H1 (cell line): ENCODE results near the gene TMEM150B. TPM values are rescaled to one million over a fixed set of nuclear protein-coding genes. Genes with fewer than 3 reads are reported as not detected.

Experiments
- CTCF ChIA-PET: fragments of 300-600 bp; sonication (Branson Sonifier 250); formaldehyde crosslinking; loops from one replicate; lab custom pipeline; 2021; ENCODE audit not compliant: partially characterized antibody; lab: Charles Lee
- POLR2A ChIA-PET: fragments of 300-600 bp; sonication (Branson Sonifier 250); formaldehyde crosslinking; loops from one replicate; lab custom pipeline; 2021; ENCODE audit warnings: inconsistent platforms; ENCODE audit not compliant: partially characterized antibody; lab: Charles Lee
- DNase-seq, 2 experiments: peaks; one replicate each; pipeline versions ENCODE4 v3.0.0 to v3.0.0-alpha.2; 2010 to 2022; ENCODE audit warnings: low spot score in 2 of 2, low read depth in 1 of 2, mixed read lengths in 1 of 2
- FAIRE-seq: peaks from 2 replicates; lab custom pipeline; 2011; peaks lifted over from hg19 to GRCh38; lab: Jason Lieb, UNC
- H2AFZ ChIP-seq: 2 replicates; pipeline ENCODE4 v1.8.1; 2012; ENCODE audit warnings: low read length, inconsistent platforms
- H2AK5ac ChIP-seq: 2 replicates; pipeline ENCODE4 v1.6.1; 2013; ENCODE audit warnings: low read depth, low read length
- H2BK120ac ChIP-seq: replicated peaks from 2 replicates; pipeline ENCODE3; 2013; ENCODE audit warnings: low read depth, low read length, inconsistent platforms
- H2BK12ac ChIP-seq: 2 replicates; pipeline ENCODE4 v1.6.1; 2013; ENCODE audit warnings: low read depth, low read length
- H2BK15ac ChIP-seq: 2 replicates; pipeline ENCODE4 v1.6.1; 2013; ENCODE audit warnings: low read length
- H2BK20ac ChIP-seq: 2 replicates; pipeline ENCODE4 v1.6.1; 2013; ENCODE audit warnings: low read length
- H2BK5ac ChIP-seq: 2 replicates; pipeline ENCODE4 v1.6.1; 2013; ENCODE audit warnings: low read depth, low read length
- H3K14ac ChIP-seq: 2 replicates; pipeline ENCODE4 v1.6.1; 2013; ENCODE audit warnings: inconsistent platforms; ENCODE audit not compliant: insufficient read length
- H3K18ac ChIP-seq: 2 replicates; pipeline ENCODE4 v1.6.1; 2013; ENCODE audit warnings: low read length; ENCODE audit errors: extremely low read depth
- H3K23ac ChIP-seq: 2 replicates; pipeline ENCODE4 v1.6.1; 2013; ENCODE audit warnings: inconsistent platforms; ENCODE audit not compliant: insufficient read length
- H3K23me2 ChIP-seq: 2 replicates; pipeline ENCODE4 v1.6.1; 2013; ENCODE audit warnings: low read depth, low read length
- H3K27ac ChIP-seq: 2 replicates; pipeline ENCODE4 v1.6.1; 2011; ENCODE audit warnings: low read depth, low read length, inconsistent platforms
- H3K27me3 ChIP-seq, 4 experiments: replicated peaks in 1 of 4; 1 replicate in 1 of 4; 2 replicates in 3 of 4; pipeline versions ENCODE4 v1.6.1 to v1.8.1; 2011 to 2013; ENCODE audit warnings: low read length in 3 of 4, mild to moderate bottlenecking in 3 of 4, inconsistent platforms in 2 of 4, mixed read lengths in 2 of 4, moderate library complexity in 1 of 4; ENCODE audit not compliant: control insufficient read depth in 3 of 4, insufficient read depth in 3 of 4; ENCODE audit errors: extremely low read depth in 1 of 4
- H3K36me3 ChIP-seq, 4 experiments: 2 replicates each; pipeline versions ENCODE4 v1.6.1 to v1.8.1; 2011 to 2013; ENCODE audit warnings: mild to moderate bottlenecking in 4 of 4, low read length in 3 of 4, moderate library complexity in 2 of 4, control low read depth in 1 of 4, inconsistent platforms in 1 of 4; ENCODE audit not compliant: insufficient read depth in 4 of 4, control insufficient read depth in 2 of 4
- H3K4ac ChIP-seq: replicated peaks from 2 replicates; pipeline ENCODE3; 2013; ENCODE audit warnings: low read length, low read depth, mixed read lengths, inconsistent platforms; ENCODE audit not compliant: insufficient read length
- H3K4me1 ChIP-seq, 4 experiments: replicated peaks in 1 of 4; 1 replicate in 1 of 4; 2 replicates in 3 of 4; pipeline versions ENCODE4 v1.6.1 to v1.8.1; 2011 to 2013; ENCODE audit warnings: low read length in 3 of 4, inconsistent platforms in 2 of 4, mixed read lengths in 1 of 4; ENCODE audit not compliant: insufficient read depth in 4 of 4, control insufficient read depth in 3 of 4
- H3K4me2 ChIP-seq, 2 experiments: 2 replicates each; pipeline versions ENCODE4 v1.6.1 to v1.8.1; 2011 to 2013; ENCODE audit warnings: low read depth in 2 of 2, low read length in 2 of 2, control low read depth in 1 of 2, inconsistent platforms in 1 of 2, mild to moderate bottlenecking in 1 of 2; ENCODE audit not compliant: insufficient read depth in 1 of 2
- H3K4me3 ChIP-seq, 4 experiments: fragments of 200-600, 300-600 bp in 1 of 4; sonication (generic), shearing (Covaris generic), sonication (Bioruptor Twin) in 1 of 4; 2 replicates each; pipeline versions ENCODE4 v1.5.1 to v1.8.1; 2011 to 2016; ENCODE audit warnings: low read length in 4 of 4, low read depth in 3 of 4, control low read depth in 2 of 4, inconsistent platforms in 2 of 4, mild to moderate bottlenecking in 2 of 4, mixed read lengths in 1 of 4, moderate library complexity in 1 of 4; ENCODE audit not compliant: insufficient read depth in 2 of 4; ENCODE audit errors: extremely low read depth in 1 of 4
- H3K56ac ChIP-seq: replicated peaks from 2 replicates; pipeline ENCODE3; 2013; ENCODE audit warnings: low read depth, mild to moderate bottlenecking, mixed read lengths, low read length, inconsistent platforms; ENCODE audit not compliant: insufficient read length
- H3K79me1 ChIP-seq: 2 replicates; pipeline ENCODE4 v1.6.1; 2013; ENCODE audit warnings: low read depth, low read length, control low read depth
- H3K79me2 ChIP-seq, 2 experiments: 2 replicates each; pipeline versions ENCODE4 v1.6.1 to v1.8.1; 2012 to 2013; ENCODE audit warnings: low read length in 2 of 2, mild to moderate bottlenecking in 2 of 2, inconsistent platforms in 1 of 2; ENCODE audit not compliant: insufficient read depth in 2 of 2, control insufficient read depth in 1 of 2
- H3K9ac ChIP-seq, 4 experiments: replicated peaks in 1 of 4; 1 replicate in 1 of 4; 2 replicates in 3 of 4; pipeline versions ENCODE4 v1.6.1 to v1.8.1; 2011 to 2013; ENCODE audit warnings: low read depth in 3 of 4, low read length in 3 of 4, control low read depth in 2 of 4, mild to moderate bottlenecking in 2 of 4, moderate library complexity in 2 of 4, inconsistent platforms in 1 of 4; ENCODE audit errors: extremely low read depth in 1 of 4
- H3K9me3 ChIP-seq, 2 experiments: 2 replicates each; pipeline versions ENCODE4 v1.6.1 to v1.8.1; 2012 to 2013; ENCODE audit warnings: mild to moderate bottlenecking in 2 of 2, moderate library complexity in 2 of 2, control low read depth in 1 of 2, inconsistent platforms in 1 of 2, low read depth in 1 of 2, low read length in 1 of 2, mixed read lengths in 1 of 2; ENCODE audit not compliant: insufficient read depth in 2 of 2
- H4K20me1 ChIP-seq, 2 experiments: replicated peaks in 1 of 2; 2 replicates each; pipeline versions ENCODE3 to v1.8.1; 2011 to 2013; ENCODE audit warnings: inconsistent platforms in 2 of 2, low read length in 2 of 2, mild to moderate bottlenecking in 1 of 2; ENCODE audit not compliant: insufficient read depth in 2 of 2, control insufficient read depth in 1 of 2
- H4K5ac ChIP-seq: 2 replicates; pipeline ENCODE4 v1.6.1; 2013; ENCODE audit warnings: low read length, low read depth, mixed read lengths, inconsistent platforms; ENCODE audit not compliant: insufficient read length
- H4K8ac ChIP-seq: 2 replicates; pipeline ENCODE4 v1.8.0; 2013; ENCODE audit warnings: mild to moderate bottlenecking, moderate library complexity, low read length, inconsistent platforms; ENCODE audit not compliant: insufficient read depth; ENCODE audit errors: extremely low read depth
- H4K91ac ChIP-seq: replicated peaks from 2 replicates; pipeline ENCODE3; 2013; ENCODE audit warnings: low read length, mixed read lengths, inconsistent platforms; ENCODE audit not compliant: insufficient read length
- CREB1 ChIP-seq: IDR thresholded peaks from 2 replicates; pipeline ENCODE4 v1.6.1; 2012; ENCODE audit warnings: inconsistent platforms
- EZH2 ChIP-seq: fragments of 200-600 bp; sonication (generic); IDR thresholded peaks from 2 replicates; pipeline ENCODE4 v1.7.1; 2012; ENCODE audit warnings: low read depth, mild to moderate bottlenecking, moderate library complexity, low read length, inconsistent platforms; ENCODE audit not compliant: severe bottlenecking
- JUN ChIP-seq: IDR thresholded peaks from 2 replicates; pipeline ENCODE4 v1.6.1; 2011; ENCODE audit warnings: low read depth, mild to moderate bottlenecking, improper control_type of control experiment, low read length
- NRF1 ChIP-seq: IDR thresholded peaks from 2 replicates; pipeline ENCODE4 v1.6.1; 2011; ENCODE audit warnings: mild to moderate bottlenecking, low read depth, low read length, improper control_type of control experiment
- POLR2AphosphoS5 ChIP-seq: IDR thresholded peaks from 2 replicates; pipeline ENCODE4 v1.6.1; 2011; ENCODE audit warnings: low read depth, low read length
- RBBP5 ChIP-seq: IDR thresholded peaks from 2 replicates; pipeline ENCODE4 v1.7.1; 2012; ENCODE audit warnings: low read depth, mild to moderate bottlenecking, inconsistent platforms, low read length, moderate library complexity, borderline replicate concordance
- SIN3A ChIP-seq, 2 experiments: IDR thresholded peaks in 1 of 2; conservative IDR thresholded peaks in 1 of 2; 2 replicates each; pipeline ENCODE4 v1.6.1; 2011 to 2012; ENCODE audit warnings: low read length in 2 of 2, improper control_type of control experiment in 1 of 2, low read depth in 1 of 2, mild to moderate bottlenecking in 1 of 2
- SP1 ChIP-seq: IDR thresholded peaks from 2 replicates; pipeline ENCODE4 v1.6.1; 2011; ENCODE audit warnings: low read depth, low read length
- SRF ChIP-seq: IDR thresholded peaks from 2 replicates; pipeline ENCODE4 v1.6.1; 2011; ENCODE audit warnings: mild to moderate bottlenecking, low read depth, low read length, moderate library complexity
- SUZ12 ChIP-seq: fragments of 200-600 bp; sonication (generic); IDR thresholded peaks from 2 replicates; pipeline ENCODE4 v1.6.1; 2012; ENCODE audit warnings: mild to moderate bottlenecking, inconsistent platforms, low read length, moderate library complexity, mixed read lengths
- TEAD4 ChIP-seq: IDR thresholded peaks from 2 replicates; pipeline ENCODE4 v1.6.1; 2012; ENCODE audit warnings: low read depth, low read length, inconsistent platforms, mixed read lengths
- YY1 ChIP-seq: IDR thresholded peaks from 2 replicates; pipeline ENCODE4 v1.6.1; 2011; ENCODE audit warnings: low read depth, mild to moderate bottlenecking, low read length
- WGBS, 2 experiments: shearing (Covaris generic) in 1 of 2; methylation state at CpG; one replicate each; pipeline versions ENCODE4 v1.1.6 to v1.1.7; 2013 to 2015; ENCODE audit warnings: low lambda C conversion rate in 2 of 2, mixed read lengths in 2 of 2, inconsistent platforms in 1 of 2, low coverage in 1 of 2, missing lambda C conversion rate in 1 of 2; ENCODE audit not compliant: insufficient replicate concordance in 2 of 2, insufficient coverage in 1 of 2, insufficient read length in 1 of 2; ENCODE audit errors: extremely low coverage in 1 of 2, missing lambda C conversion rate in 1 of 2; 5-methylcytosine and 5-hydroxymethylcytosine counted together
- polyA plus RNA-seq, 7 experiments: library from polyadenylated mRNA; depleted of rRNA in 3 of 7; stranded (reverse) in 5 of 7; unstranded in 2 of 7; fragments of >200 nt in 5 of 7; fragments of 200-250 nt in 2 of 7; gene quantifications; 1 replicate in 5 of 7; 2 replicates in 1 of 7; 4 replicates in 1 of 7; pipeline versions ENCODE4 v1.2.1 to v1.2.3, GENCODE V29; 2011 to 2013; ENCODE audit warnings: missing spikeins in 2 of 7, mixed read lengths in 2 of 7
- total RNA-seq: library from RNA; stranded (reverse); fragmentation: NEBNext Ultra II Directional; extraction: Animal tissue kit (Norgen Biotek cat#: 25700); gene quantifications from 2 replicates; pipeline ENCODE4 v1.2.1, GENCODE V29; 2021

Gene TMEM150B
- total and polyA plus RNA-seq, 2 of the 8 experiments (the other 6 are each of a cell fraction or from before 2014, with no cell fraction given) = 0.41 to 0.91 TPM

DNA sequence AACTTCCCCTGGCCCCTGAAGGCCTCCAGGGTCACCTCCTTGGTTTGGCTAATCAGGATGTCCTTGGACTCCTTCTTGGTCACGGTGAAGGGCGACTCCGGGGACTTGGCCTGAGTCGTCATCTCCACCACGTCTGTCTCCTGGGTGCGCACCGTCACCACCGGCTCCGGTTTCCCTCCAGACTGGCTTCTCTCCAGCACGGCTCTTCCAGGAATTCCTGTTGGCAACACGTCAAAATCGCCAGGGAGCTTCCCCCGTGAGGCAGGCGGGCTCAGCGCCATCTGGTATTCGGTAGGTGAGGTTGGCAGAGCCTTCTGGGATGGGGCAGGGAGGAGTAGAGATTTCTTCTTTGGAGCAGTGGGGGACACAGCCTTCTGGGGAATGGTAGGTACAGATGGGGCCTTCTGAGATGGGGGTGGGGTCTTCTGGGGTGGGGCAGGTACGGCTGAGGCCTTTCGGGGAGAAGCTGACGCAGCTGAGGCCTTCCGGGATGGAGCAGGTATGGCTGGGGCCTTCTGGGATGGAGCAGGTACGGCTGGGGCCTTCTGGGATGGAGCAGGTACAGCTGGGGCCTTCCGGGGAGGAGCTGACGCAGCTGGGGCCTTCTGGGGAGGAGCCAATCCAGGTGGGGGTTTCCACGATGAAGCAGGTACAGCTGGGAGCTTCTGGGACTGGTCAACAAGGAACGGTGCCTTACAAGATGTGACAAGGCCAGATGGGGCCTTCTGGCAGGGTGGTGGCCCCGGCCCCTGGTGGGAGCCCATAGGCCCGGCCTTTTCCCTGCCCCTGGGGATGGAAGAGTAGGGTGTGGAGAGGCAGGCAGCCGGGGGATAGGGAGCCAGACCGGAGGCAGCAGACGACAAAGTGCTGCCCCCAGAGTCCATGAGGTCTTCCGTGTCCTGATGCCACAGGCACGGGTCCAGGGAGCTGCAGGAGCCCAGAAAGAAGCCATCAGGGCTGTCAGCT lies 34.1 kb upstream of the TMEM150B start:
- Histone ChIP-seq H3K9ac (no peak overlapping the region), H3K79me1 (no peaks in the 10 kb centered on the region), H3K23me2 (peaks cover 3% of the 10 kb centered on the region; the same call in 1 of the 2 replicates), H2AFZ (no peak overlapping the region), H3K27ac (no peak overlapping the region), H3K18ac (no peak overlapping the region), H2BK15ac (peak overlapping the region; percentile 61; the same call in 1 of the 2 replicates), H3K4me3 (no peak overlapping the region), H4K8ac (peak overlapping the region; percentile 21; the same call in 1 of the 2 replicates), H2BK20ac (peak overlapping the region; percentile 32; the same call in 1 of the 2 replicates), H3K27me3 (peaks cover 2 to 30% (median 25%) of the 10 kb centered on the region in 4 experiments), H4K91ac (no peak overlapping the region), H2AK5ac (no peak overlapping the region), H3K4me2 (no peak overlapping the region), H3K4ac (no peak overlapping the region), H3K79me2 (no peaks in the 10 kb centered on the region), H2BK5ac (no peak overlapping the region), H3K23ac (no peak overlapping the region), H2BK120ac (no peak overlapping the region), H4K5ac (no peak overlapping the region), H4K20me1 (peaks cover 0 to 1% of the 10 kb centered on the region in 2 experiments), H3K14ac (no peak overlapping the region), H3K36me3 (no peaks in the 10 kb centered on the region), H3K56ac (no peak overlapping the region), H2BK12ac (0 out of 2 replicates have a peak overlapping the region, but pooled peaks have one; percentile 17), H3K4me1 (peaks cover 0 to 9% (median 7%) of the 10 kb centered on the region in 4 experiments; a peak in 6 of 7 replicates), H3K9me3 (no peaks in the 10 kb centered on the region)
- ChIA-PET POLR2A (interaction anchor here (0.6 to 6.1 kb wide), 14 partner anchors 9 to 288 kb away, joined by 3 to 30 read pairs (median 3); partner anchors contain the start of genes CCDC106, DNAAF3, TMEM238 and UBE2S), CTCF (interaction anchor here (0.6 to 2.0 kb wide), 10 partner anchors 10 to 114 kb away, joined by 3 to 5 read pairs (median 4); partner anchors contain the start of gene TMEM238)
- FAIRE-seq (no peak), DNase-seq (no peak)
- WGBS, 2 experiments = 92% methylated on average over 27 of the region's 32 CpGs; no CpG with 5 or more reads in 1 of the 2 experiments
- TF ChIP-seq EZH2 (no peak), CREB1 (no peak), YY1 (no peak), SP1 (no peak), TEAD4 (no peak), SUZ12 (no peak), SRF (no peak), JUN (no peak), NRF1 (no peak), POLR2AphosphoS5 (no peak), SIN3A (conservative IDR thresholded peaks at IDR 0.05 in 1 of 2, IDR thresholded peaks at IDR 0.05 in 1 of 2; ENCODE audit: low read depth in 1 of 2, low read length in 2 of 2) (no peak), RBBP5 (no peak)
